Erythroblast (primary cell): ENCODE data around the gene MME.

ENCODE experiments used
- GATA1 ChIP-seq: IDR thresholded peaks from 2 replicates; pipeline ENCODE4 v1.6.1; 2011; ENCODE audit warnings: low read depth, mild to moderate bottlenecking, control low read depth, low read length, moderate library complexity
- POLR2A ChIP-seq: IDR thresholded peaks from 2 replicates; pipeline ENCODE4 v1.6.1; 2011; ENCODE audit warnings: mild to moderate bottlenecking, low read length

GRCh38 chr3:155070932-155071387 is 9.2 kb upstream of the MME start:
- TF ChIP-seq POLR2A: no peak
- no peak for TF ChIP-seq GATA1
